Activated naive CD8-positive, alpha-beta T cell treated with anti-CD3 and anti-CD28 coated beads, Interleukin-2, amount 10 ng/mL, durations not matched to agents 7 days and 5 days (primary cell): Measurements from ENCODE around the gene LZTS2. TPM values are rescaled to one million over a fixed set of nuclear protein-coding genes. Genes with fewer than 3 reads are reported as not detected.

ENCODE experiments used
- ATAC-seq: fragments of 150-1000 bp; cut with Tn5 transposase; one replicate; pipeline ENCODE4 v1.10.0; 2021; ENCODE audit warnings: low read depth, moderate library complexity
- POLR2A ChIA-PET: fragments of 350-600 bp; sonication (Branson Sonifier 250); formaldehyde crosslinking; loops from one replicate; lab custom pipeline; 2021; ENCODE audit warnings: antibody characterized with exemption; lab: Charles Lee
- DNase-seq: peaks from one replicate; pipeline ENCODE4 v3.0.0; 2021
- H3K27ac Mint-ChIP-seq: one replicate; pipeline ENCODE4 v1.8.0; 2022; ENCODE audit warnings: mild to moderate bottlenecking, mixed read lengths
- H3K27me3 Mint-ChIP-seq: one replicate; pipeline ENCODE4 v1.8.0; 2022; ENCODE audit warnings: mild to moderate bottlenecking, moderate library complexity, mixed read lengths
- H3K36me3 Mint-ChIP-seq: one replicate; pipeline ENCODE4 v1.8.0; 2021; ENCODE audit warnings: mild to moderate bottlenecking, mixed read lengths
- H3K4me1 Mint-ChIP-seq: one replicate; pipeline ENCODE4 v1.8.0; 2021; ENCODE audit warnings: mixed read lengths
- H3K4me3 Mint-ChIP-seq: one replicate; pipeline ENCODE4 v1.8.0; 2022; ENCODE audit warnings: mild to moderate bottlenecking, moderate library complexity, mixed read lengths
- H3K9me3 Mint-ChIP-seq: one replicate; pipeline ENCODE4 v1.8.0; 2021; ENCODE audit warnings: mixed read lengths
- total RNA-seq, 2 experiments: library from RNA; stranded (reverse); gene quantifications; one replicate each; pipeline ENCODE4 v1.2.3, GENCODE V29; 2021

The LZTS2 gene
- 10 to 100 TPM; 22.0 to 22.4 TPM for total RNA-seq

GRCh38 chr10:100999742-101000126, at the start of gene LZTS2:
LZTS2 (plus strand) TSS chr10:100999808; CDS start chr10:101002539, 2,731 bp downstream.
- peak within 1 kb of the TSS; percentile 88 for H3K4me3 Mint-ChIP-seq
- no peaks in the 10 kb centered on the region for H3K9me3 Mint-ChIP-seq
- no peaks in the 10 kb centered on the region for H3K27me3 Mint-ChIP-seq
- peaks cover 19% of the 10 kb centered on the region for H3K4me1 Mint-ChIP-seq
- DNase-seq (no peak), ATAC-seq (no peak)
- peak within 1 kb of the TSS; percentile 94 for H3K27ac Mint-ChIP-seq
- POLR2A ChIA-PET: interaction anchor here (3.8 kb wide), 1 partner anchor 13 kb away, joined by 36 read pairs; the partner anchor contains the start of genes MRPL43 and TWNK
- H3K36me3 Mint-ChIP-seq: peaks cover 3% of the 10 kb centered on the region

- no peak for ATAC-seq
- H3K4me3 Mint-ChIP-seq: no peak overlapping the region
- peaks cover 14% of the 10 kb centered on the region for H3K36me3 Mint-ChIP-seq
- H3K27me3 Mint-ChIP-seq: no peaks in the 10 kb centered on the region
- no peak for DNase-seq
- no peak overlapping the region for H3K27ac Mint-ChIP-seq
- POLR2A ChIA-PET: no interaction called here
- no peaks in the 10 kb centered on the region for H3K9me3 Mint-ChIP-seq
- H3K4me1 Mint-ChIP-seq: peaks cover 5% of the 10 kb centered on the region
Observed at GRCh38 chr10:100960251-100960650, 39.4 kb upstream of the LZTS2 start.

- Mint-ChIP-seq H3K4me1 (no peaks in the 10 kb centered on the region), H3K27ac (no peak overlapping the region), H3K27me3 (no peaks in the 10 kb centered on the region), H3K36me3 (peaks cover 13% of the 10 kb centered on the region), H3K9me3 (no peaks in the 10 kb centered on the region), H3K4me3 (no peak overlapping the region)
- ATAC-seq: no peak
- no peak for DNase-seq
- POLR2A ChIA-PET: no interaction called here
Observed at GRCh38 chr10:100962351-100963080, 37.1 kb upstream of the LZTS2 start.

- Mint-ChIP-seq H3K27ac (no peak overlapping the region), H3K4me1 (peaks cover 2% of the 10 kb centered on the region), H3K27me3 (no peaks in the 10 kb centered on the region), H3K4me3 (no peak overlapping the region), H3K9me3 (no peaks in the 10 kb centered on the region), H3K36me3 (peaks cover 13% of the 10 kb centered on the region)
- POLR2A ChIA-PET: interaction anchor here (0.5 kb wide), 1 partner anchor 28 kb away, joined by 3 read pairs; no protein-coding TSS in a partner anchor
- DNase-seq: no peak
- no peak for ATAC-seq
Observed at GRCh38 chr10:100963826-100964225, 35.8 kb upstream of the LZTS2 start.

GRCh38 chr10:100965820-100966219, 33.8 kb upstream of the LZTS2 start:
- Mint-ChIP-seq H3K4me3 (no peak overlapping the region), H3K4me1 (peaks cover 4% of the 10 kb centered on the region), H3K27ac (no peak overlapping the region), H3K36me3 (peaks cover 6% of the 10 kb centered on the region), H3K27me3 (peaks cover 5% of the 10 kb centered on the region), H3K9me3 (no peaks in the 10 kb centered on the region)
- ATAC-seq (no peak), DNase-seq (no peak)
- POLR2A ChIA-PET: interaction anchor here (1.2 kb wide), 1 partner anchor 21 kb away, joined by 4 read pairs; the partner anchor contains the start of genes MRPL43 and TWNK

GRCh38 chr10:100966887-100967286, 32.7 kb upstream of the LZTS2 start:
- Mint-ChIP-seq H3K27ac (no peak overlapping the region), H3K27me3 (peaks cover 5% of the 10 kb centered on the region), H3K4me3 (no peak overlapping the region), H3K36me3 (peaks cover 6% of the 10 kb centered on the region), H3K9me3 (no peaks in the 10 kb centered on the region), H3K4me1 (peaks cover 4% of the 10 kb centered on the region)
- ATAC-seq (no peak), DNase-seq (no peak)
- POLR2A ChIA-PET: no interaction called here

GRCh38 chr10:100967332-100967731, 32.3 kb upstream of the LZTS2 start:
- Mint-ChIP-seq H3K4me1 (peaks cover 4% of the 10 kb centered on the region), H3K9me3 (no peaks in the 10 kb centered on the region), H3K27ac (no peak overlapping the region)

GRCh38 chr10:100968062-100968736, 31.4 kb upstream of the LZTS2 start:
- Mint-ChIP-seq H3K27me3 (peaks cover 5% of the 10 kb centered on the region), H3K4me1 (peaks cover 4% of the 10 kb centered on the region), H3K9me3 (no peaks in the 10 kb centered on the region), H3K27ac (no peak overlapping the region), H3K4me3 (peak overlapping the region; percentile 63), H3K36me3 (peaks cover 2% of the 10 kb centered on the region)
- POLR2A ChIA-PET: no interaction called here
- no peak for DNase-seq
- no peak for ATAC-seq

More at GRCh38 chr10:100967332-100967731, 32.3 kb upstream of the LZTS2 start:
- peaks cover 6% of the 10 kb centered on the region for H3K36me3 Mint-ChIP-seq
- H3K4me3 Mint-ChIP-seq: no peak overlapping the region
- no peak for ATAC-seq
- POLR2A ChIA-PET: no interaction called here
- no peak for DNase-seq
- peaks cover 5% of the 10 kb centered on the region for H3K27me3 Mint-ChIP-seq

- H3K27me3 Mint-ChIP-seq: peaks cover 5% of the 10 kb centered on the region
Observed at GRCh38 chr10:100968863-100969186, 30.8 kb upstream of the LZTS2 start.

GRCh38 chr10:100969187-100970075, 30.2 kb upstream of the LZTS2 start, which contains the start of gene SEMA4G:
SEMA4G (plus strand) TSS chr10:100969504; CDS start chr10:100972913, 3,409 bp downstream.
- H3K4me1 Mint-ChIP-seq: peaks cover 4% of the 10 kb centered on the region
- peak within 1 kb of the TSS; percentile 63 for H3K4me3 Mint-ChIP-seq
- H3K27me3 Mint-ChIP-seq: peaks cover 5% of the 10 kb centered on the region
- H3K36me3 Mint-ChIP-seq: peaks cover 2% of the 10 kb centered on the region
- POLR2A ChIA-PET: no interaction called here
- ATAC-seq (peak; percentile 65), DNase-seq (peak; percentile 66)
- H3K9me3 Mint-ChIP-seq: no peaks in the 10 kb centered on the region
- H3K27ac Mint-ChIP-seq: no peak within 1 kb of the TSS

More at GRCh38 chr10:100968863-100969186, 30.8 kb upstream of the LZTS2 start:
- H3K27ac Mint-ChIP-seq: no peak overlapping the region
- DNase-seq (no peak), ATAC-seq (no peak)
- POLR2A ChIA-PET: no interaction called here
- no peaks in the 10 kb centered on the region for H3K9me3 Mint-ChIP-seq
- H3K4me1 Mint-ChIP-seq: peaks cover 4% of the 10 kb centered on the region
- peaks cover 2% of the 10 kb centered on the region for H3K36me3 Mint-ChIP-seq
- peak overlapping the region; percentile 63 for H3K4me3 Mint-ChIP-seq

GRCh38 chr10:100970076-100970913, 29.3 kb upstream of the LZTS2 start:
- peak overlapping the region; percentile 12 for H3K4me3 Mint-ChIP-seq
- H3K4me1 Mint-ChIP-seq: peaks cover 4% of the 10 kb centered on the region
- H3K27me3 Mint-ChIP-seq: peaks cover 5% of the 10 kb centered on the region
- H3K9me3 Mint-ChIP-seq: no peaks in the 10 kb centered on the region
- ATAC-seq: peak; percentile 24
- POLR2A ChIA-PET: no interaction called here
- H3K36me3 Mint-ChIP-seq: peaks cover 2% of the 10 kb centered on the region
- no peak overlapping the region for H3K27ac Mint-ChIP-seq
- no peak for DNase-seq
